H1 (cell line): ENCODE results near the gene TNS4. TPM values are rescaled to one million over a fixed set of nuclear protein-coding genes. Genes with fewer than 3 reads are reported as not detected.
A peak's percentile ranks its signal among the peaks of the same experiment; 100 is the strongest.

Experiments
- CTCF ChIA-PET: fragments of 300-600 bp; sonication (Branson Sonifier 250); formaldehyde crosslinking; loops from one replicate; lab custom pipeline; 2021; ENCODE audit not compliant: partially characterized antibody; lab: Charles Lee
- POLR2A ChIA-PET: fragments of 300-600 bp; sonication (Branson Sonifier 250); formaldehyde crosslinking; loops from one replicate; lab custom pipeline; 2021; ENCODE audit warnings: inconsistent platforms; ENCODE audit not compliant: partially characterized antibody; lab: Charles Lee
- DNase-seq, 2 experiments: peaks; one replicate each; pipeline versions ENCODE4 v3.0.0 to v3.0.0-alpha.2; 2010 to 2022; ENCODE audit warnings: low spot score in 2 of 2, low read depth in 1 of 2, mixed read lengths in 1 of 2
- FAIRE-seq: peaks from 2 replicates; lab custom pipeline; 2011; peaks lifted over from hg19 to GRCh38; lab: Jason Lieb, UNC
- H2AFZ ChIP-seq: 2 replicates; pipeline ENCODE4 v1.8.1; 2012; ENCODE audit warnings: low read length, inconsistent platforms
- H2AK5ac ChIP-seq: 2 replicates; pipeline ENCODE4 v1.6.1; 2013; ENCODE audit warnings: low read depth, low read length
- H2BK120ac ChIP-seq: replicated peaks from 2 replicates; pipeline ENCODE3; 2013; ENCODE audit warnings: low read depth, low read length, inconsistent platforms
- H2BK12ac ChIP-seq: 2 replicates; pipeline ENCODE4 v1.6.1; 2013; ENCODE audit warnings: low read depth, low read length
- H2BK15ac ChIP-seq: 2 replicates; pipeline ENCODE4 v1.6.1; 2013; ENCODE audit warnings: low read length
- H2BK20ac ChIP-seq: 2 replicates; pipeline ENCODE4 v1.6.1; 2013; ENCODE audit warnings: low read length
- H2BK5ac ChIP-seq: 2 replicates; pipeline ENCODE4 v1.6.1; 2013; ENCODE audit warnings: low read depth, low read length
- H3K14ac ChIP-seq: 2 replicates; pipeline ENCODE4 v1.6.1; 2013; ENCODE audit warnings: inconsistent platforms; ENCODE audit not compliant: insufficient read length
- H3K18ac ChIP-seq: 2 replicates; pipeline ENCODE4 v1.6.1; 2013; ENCODE audit warnings: low read length; ENCODE audit errors: extremely low read depth
- H3K23ac ChIP-seq: 2 replicates; pipeline ENCODE4 v1.6.1; 2013; ENCODE audit warnings: inconsistent platforms; ENCODE audit not compliant: insufficient read length
- H3K23me2 ChIP-seq: 2 replicates; pipeline ENCODE4 v1.6.1; 2013; ENCODE audit warnings: low read depth, low read length
- H3K27ac ChIP-seq: 2 replicates; pipeline ENCODE4 v1.6.1; 2011; ENCODE audit warnings: low read depth, low read length, inconsistent platforms
- H3K27me3 ChIP-seq, 4 experiments: replicated peaks in 1 of 4; 1 replicate in 1 of 4; 2 replicates in 3 of 4; pipeline versions ENCODE4 v1.6.1 to v1.8.1; 2011 to 2013; ENCODE audit warnings: low read length in 3 of 4, mild to moderate bottlenecking in 3 of 4, inconsistent platforms in 2 of 4, mixed read lengths in 2 of 4, moderate library complexity in 1 of 4; ENCODE audit not compliant: control insufficient read depth in 3 of 4, insufficient read depth in 3 of 4; ENCODE audit errors: extremely low read depth in 1 of 4
- H3K36me3 ChIP-seq, 4 experiments: 2 replicates each; pipeline versions ENCODE4 v1.6.1 to v1.8.1; 2011 to 2013; ENCODE audit warnings: mild to moderate bottlenecking in 4 of 4, low read length in 3 of 4, moderate library complexity in 2 of 4, control low read depth in 1 of 4, inconsistent platforms in 1 of 4; ENCODE audit not compliant: insufficient read depth in 4 of 4, control insufficient read depth in 2 of 4
- H3K4ac ChIP-seq: replicated peaks from 2 replicates; pipeline ENCODE3; 2013; ENCODE audit warnings: low read length, low read depth, mixed read lengths, inconsistent platforms; ENCODE audit not compliant: insufficient read length
- H3K4me1 ChIP-seq, 4 experiments: replicated peaks in 1 of 4; 1 replicate in 1 of 4; 2 replicates in 3 of 4; pipeline versions ENCODE4 v1.6.1 to v1.8.1; 2011 to 2013; ENCODE audit warnings: low read length in 3 of 4, inconsistent platforms in 2 of 4, mixed read lengths in 1 of 4; ENCODE audit not compliant: insufficient read depth in 4 of 4, control insufficient read depth in 3 of 4
- H3K4me2 ChIP-seq, 2 experiments: 2 replicates each; pipeline versions ENCODE4 v1.6.1 to v1.8.1; 2011 to 2013; ENCODE audit warnings: low read depth in 2 of 2, low read length in 2 of 2, control low read depth in 1 of 2, inconsistent platforms in 1 of 2, mild to moderate bottlenecking in 1 of 2; ENCODE audit not compliant: insufficient read depth in 1 of 2
- H3K4me3 ChIP-seq, 4 experiments: fragments of 200-600, 300-600 bp in 1 of 4; sonication (generic), shearing (Covaris generic), sonication (Bioruptor Twin) in 1 of 4; 2 replicates each; pipeline versions ENCODE4 v1.5.1 to v1.8.1; 2011 to 2016; ENCODE audit warnings: low read length in 4 of 4, low read depth in 3 of 4, control low read depth in 2 of 4, inconsistent platforms in 2 of 4, mild to moderate bottlenecking in 2 of 4, mixed read lengths in 1 of 4, moderate library complexity in 1 of 4; ENCODE audit not compliant: insufficient read depth in 2 of 4; ENCODE audit errors: extremely low read depth in 1 of 4
- H3K56ac ChIP-seq: replicated peaks from 2 replicates; pipeline ENCODE3; 2013; ENCODE audit warnings: low read depth, mild to moderate bottlenecking, mixed read lengths, low read length, inconsistent platforms; ENCODE audit not compliant: insufficient read length
- H3K79me1 ChIP-seq: 2 replicates; pipeline ENCODE4 v1.6.1; 2013; ENCODE audit warnings: low read depth, low read length, control low read depth
- H3K79me2 ChIP-seq, 2 experiments: 2 replicates each; pipeline versions ENCODE4 v1.6.1 to v1.8.1; 2012 to 2013; ENCODE audit warnings: low read length in 2 of 2, mild to moderate bottlenecking in 2 of 2, inconsistent platforms in 1 of 2; ENCODE audit not compliant: insufficient read depth in 2 of 2, control insufficient read depth in 1 of 2
- H3K9ac ChIP-seq, 4 experiments: replicated peaks in 1 of 4; 1 replicate in 1 of 4; 2 replicates in 3 of 4; pipeline versions ENCODE4 v1.6.1 to v1.8.1; 2011 to 2013; ENCODE audit warnings: low read depth in 3 of 4, low read length in 3 of 4, control low read depth in 2 of 4, mild to moderate bottlenecking in 2 of 4, moderate library complexity in 2 of 4, inconsistent platforms in 1 of 4; ENCODE audit errors: extremely low read depth in 1 of 4
- H3K9me3 ChIP-seq, 2 experiments: 2 replicates each; pipeline versions ENCODE4 v1.6.1 to v1.8.1; 2012 to 2013; ENCODE audit warnings: mild to moderate bottlenecking in 2 of 2, moderate library complexity in 2 of 2, control low read depth in 1 of 2, inconsistent platforms in 1 of 2, low read depth in 1 of 2, low read length in 1 of 2, mixed read lengths in 1 of 2; ENCODE audit not compliant: insufficient read depth in 2 of 2
- H4K20me1 ChIP-seq, 2 experiments: replicated peaks in 1 of 2; 2 replicates each; pipeline versions ENCODE3 to v1.8.1; 2011 to 2013; ENCODE audit warnings: inconsistent platforms in 2 of 2, low read length in 2 of 2, mild to moderate bottlenecking in 1 of 2; ENCODE audit not compliant: insufficient read depth in 2 of 2, control insufficient read depth in 1 of 2
- H4K5ac ChIP-seq: 2 replicates; pipeline ENCODE4 v1.6.1; 2013; ENCODE audit warnings: low read length, low read depth, mixed read lengths, inconsistent platforms; ENCODE audit not compliant: insufficient read length
- H4K8ac ChIP-seq: 2 replicates; pipeline ENCODE4 v1.8.0; 2013; ENCODE audit warnings: mild to moderate bottlenecking, moderate library complexity, low read length, inconsistent platforms; ENCODE audit not compliant: insufficient read depth; ENCODE audit errors: extremely low read depth
- H4K91ac ChIP-seq: replicated peaks from 2 replicates; pipeline ENCODE3; 2013; ENCODE audit warnings: low read length, mixed read lengths, inconsistent platforms; ENCODE audit not compliant: insufficient read length
- ASH2L ChIP-seq: fragments of 200-600, 300-600 bp; sonication (generic); IDR thresholded peaks from one replicate; pipeline ENCODE4 v1.7.1; 2017; ENCODE audit warnings: low read length
- BACH1 ChIP-seq: IDR thresholded peaks from 2 replicates; pipeline ENCODE4 v1.6.1; 2012; ENCODE audit warnings: low read length, improper control_type of control experiment
- BRCA1 ChIP-seq: IDR thresholded peaks from 2 replicates; pipeline ENCODE4 v1.6.1; 2012; ENCODE audit warnings: low read depth, low read length, improper control_type of control experiment
- EZH2 ChIP-seq: fragments of 200-600 bp; sonication (generic); IDR thresholded peaks from 2 replicates; pipeline ENCODE4 v1.7.1; 2012; ENCODE audit warnings: low read depth, mild to moderate bottlenecking, moderate library complexity, low read length, inconsistent platforms; ENCODE audit not compliant: severe bottlenecking
- GABPA ChIP-seq: IDR thresholded peaks from 2 replicates; pipeline ENCODE4 v1.6.1; 2011; ENCODE audit warnings: mild to moderate bottlenecking, low read length, moderate library complexity, borderline replicate concordance; ENCODE audit not compliant: insufficient read depth
- HDAC6 ChIP-seq: IDR thresholded peaks from one replicate; pipeline ENCODE4 v1.7.1; 2012; ENCODE audit warnings: low read depth, mild to moderate bottlenecking, inconsistent platforms, low read length, moderate library complexity
- JUN ChIP-seq: IDR thresholded peaks from 2 replicates; pipeline ENCODE4 v1.6.1; 2011; ENCODE audit warnings: low read depth, mild to moderate bottlenecking, improper control_type of control experiment, low read length
- KDM5A ChIP-seq: fragments of 200-600 bp; IDR thresholded peaks from 2 replicates; pipeline ENCODE4 v1.7.1; 2012; ENCODE audit warnings: mild to moderate bottlenecking, low read length, inconsistent platforms, mixed read lengths
- MAX ChIP-seq: IDR thresholded peaks from 2 replicates; pipeline ENCODE4 v1.6.1; 2012; ENCODE audit warnings: inconsistent platforms
- RFX5 ChIP-seq: IDR thresholded peaks from 2 replicates; pipeline ENCODE4 v1.6.1; 2011; ENCODE audit warnings: low read depth, low read length, improper control_type of control experiment, borderline replicate concordance
- SIX5 ChIP-seq: IDR thresholded peaks from 2 replicates; pipeline ENCODE4 v1.6.1; 2011; ENCODE audit warnings: mild to moderate bottlenecking, low read depth, low read length
- TAF1 ChIP-seq: IDR thresholded peaks from 2 replicates; pipeline ENCODE4 v1.6.1; 2011; ENCODE audit warnings: mild to moderate bottlenecking, low read depth, low read length
- ZNF274 ChIP-seq: IDR thresholded peaks from 2 replicates; pipeline ENCODE4 v1.7.0; 2012; ENCODE audit warnings: low read length, borderline replicate concordance; ENCODE audit errors: extremely low read depth
- WGBS, 2 experiments: shearing (Covaris generic) in 1 of 2; methylation state at CpG; one replicate each; pipeline versions ENCODE4 v1.1.6 to v1.1.7; 2013 to 2015; ENCODE audit warnings: low lambda C conversion rate in 2 of 2, mixed read lengths in 2 of 2, inconsistent platforms in 1 of 2, low coverage in 1 of 2, missing lambda C conversion rate in 1 of 2; ENCODE audit not compliant: insufficient replicate concordance in 2 of 2, insufficient coverage in 1 of 2, insufficient read length in 1 of 2; ENCODE audit errors: extremely low coverage in 1 of 2, missing lambda C conversion rate in 1 of 2; 5-methylcytosine and 5-hydroxymethylcytosine counted together
- polyA plus RNA-seq, 7 experiments: library from polyadenylated mRNA; depleted of rRNA in 3 of 7; stranded (reverse) in 5 of 7; unstranded in 2 of 7; fragments of >200 nt in 5 of 7; fragments of 200-250 nt in 2 of 7; gene quantifications; 1 replicate in 5 of 7; 2 replicates in 1 of 7; 4 replicates in 1 of 7; pipeline versions ENCODE4 v1.2.1 to v1.2.3, GENCODE V29; 2011 to 2013; ENCODE audit warnings: missing spikeins in 2 of 7, mixed read lengths in 2 of 7
- total RNA-seq: library from RNA; stranded (reverse); fragmentation: NEBNext Ultra II Directional; extraction: Animal tissue kit (Norgen Biotek cat#: 25700); gene quantifications from 2 replicates; pipeline ENCODE4 v1.2.1, GENCODE V29; 2021

TNS4 gene
- total and polyA plus RNA-seq, 2 of the 8 experiments (the other 6 are each of a cell fraction or from before 2014, with no cell fraction given): 0.20 to 0.21 TPM

- no peak overlapping the region for H4K5ac ChIP-seq
- peak overlapping the region; percentile 2 for H4K91ac ChIP-seq
- H3K9ac ChIP-seq: no peak overlapping the region; a peak in 1 of 7 replicates
- no peak for DNase-seq
- H2AK5ac ChIP-seq: no peak overlapping the region
- H3K14ac ChIP-seq: no peak overlapping the region
- H3K79me1 ChIP-seq: no peaks in the 10 kb centered on the region
- H4K20me1 ChIP-seq: no peaks in the 10 kb centered on the region
- H3K4me2 ChIP-seq: no peak overlapping the region
- H3K4ac ChIP-seq: no peak overlapping the region
- H3K79me2 ChIP-seq: no peaks in the 10 kb centered on the region
- peak overlapping the region; percentile 4; the same call in 1 of the 2 replicates for H3K18ac ChIP-seq
- no peak overlapping the region for H2BK5ac ChIP-seq
- FAIRE-seq: no peak
- H2BK15ac ChIP-seq: no peak overlapping the region
- H3K27ac ChIP-seq: no peak overlapping the region
- no peaks in the 10 kb centered on the region for H3K36me3 ChIP-seq
- no peak overlapping the region; the same call in 1 of the 2 replicates for H4K8ac ChIP-seq
- no peaks in the 10 kb centered on the region for H3K9me3 ChIP-seq
- H2BK12ac ChIP-seq: peak overlapping the region; percentile 10; the same call in 1 of the 2 replicates
- H3K56ac ChIP-seq: no peak overlapping the region
- no peaks in the 10 kb centered on the region for H3K27me3 ChIP-seq
- no peak overlapping the region for H3K4me3 ChIP-seq
- no peak overlapping the region for H2BK120ac ChIP-seq
- H3K23ac ChIP-seq: no peak overlapping the region
- ChIA-PET CTCF (interaction anchor here (1.0 to 3.3 kb wide), 6 partner anchors 14 to 102 kb away, joined by 3 to 13 read pairs (median 8); partner anchors contain the start of gene TNS4), POLR2A (interaction anchor here (0.6 to 1.3 kb wide), 5 partner anchors 9 to 1146 kb away, joined by 3 to 4 read pairs (median 3); no protein-coding TSS in a partner anchor)
- 73% methylated on average over 5 of the region's 5 CpGs; no CpG with 5 or more reads in 1 of the 2 experiments for WGBS, 2 experiments
- 0 out of 2 replicates have a peak overlapping the region, but pooled peaks have one; percentile 9 for H2AFZ ChIP-seq
- no peak overlapping the region for H2BK20ac ChIP-seq
- H3K4me1 ChIP-seq: peaks cover 0 to 10% (median 2%) of the 10 kb centered on the region in 4 experiments; a peak in 5 of 7 replicates
- H3K23me2 ChIP-seq: no peaks in the 10 kb centered on the region; the same call in 1 of the 2 replicates
- TF ChIP-seq ZNF274: no peak
- no peak for TF ChIP-seq BACH1
- no peak for TF ChIP-seq KDM5A
- TF ChIP-seq EZH2: no peak
- TF ChIP-seq BRCA1: no peak
- no peak for TF ChIP-seq ASH2L
- no peak for TF ChIP-seq HDAC6
- no peak for TF ChIP-seq GABPA
- no peak for TF ChIP-seq JUN
- TF ChIP-seq RFX5: no peak
- no peak for TF ChIP-seq MAX
- TF ChIP-seq TAF1: no peak
- no peak for TF ChIP-seq SIX5
Measured at GRCh38 chr17:40518401-40519088, 17.1 kb upstream of the TNS4 start.
